ENCODE data around the gene FARP1.

GRCh38 chr13:98371516-98372023 is 228.7 kb downstream of the FARP1 start:
- TF ChIP-seq SP1 (IDR thresholded peaks at IDR 0.05; ENCODE audit: low read depth, low read length): no peak
- TF ChIP-seq CEBPB (IDR thresholded peaks at IDR 0.05; ENCODE audit: low read depth, low read length): no peak
- TF ChIP-seq USF2 (IDR thresholded peaks at IDR 0.05; ENCODE audit: low read length): no peak
- TF ChIP-seq SAP30 (IDR thresholded peaks at IDR 0.05; ENCODE audit: insufficient read depth, insufficient replicate concordance, low read length): no peak
- TF ChIP-seq RAD21 (IDR thresholded peaks at IDR 0.05 in 1 of 2, conservative IDR thresholded peaks at IDR 0.05 in 1 of 2; ENCODE audit: low read depth in 2 of 2, low read length in 2 of 2): no peak
- TF ChIP-seq CTCF (IDR thresholded peaks at IDR 0.05; ENCODE audit: control extremely low read depth in 1 of 3, insufficient read depth in 1 of 3, low read depth in 1 of 3, low read length in 3 of 3): no peak
- no peak for TF ChIP-seq TBP (IDR thresholded peaks at IDR 0.05; ENCODE audit: low read depth, low read length)
- TF ChIP-seq BCL11A (IDR thresholded peaks at IDR 0.05; ENCODE audit: low read depth in 2 of 2, low read length in 2 of 2): no peak

Measured in H1 (cell line).